Kidney epithelial cell (primary cell): Measurements from ENCODE around the gene FAM240A. TPM values are rescaled to one million over a fixed set of nuclear protein-coding genes. Genes with fewer than 3 reads are reported as not detected.

ENCODE experiments used
- DNase-seq: peaks from one replicate; pipeline ENCODE4 v3.0.0-alpha.2; 2010; ENCODE audit warnings: low read depth
- H3K27me3 ChIP-seq: 2 replicates; pipeline ENCODE4 v1.6.0; 2011; ENCODE audit warnings: low read length; ENCODE audit not compliant: control insufficient read depth, insufficient read depth
- H3K36me3 ChIP-seq: 2 replicates; pipeline ENCODE4 v1.5.1; 2011; ENCODE audit warnings: low read length; ENCODE audit not compliant: control insufficient read depth, insufficient read depth
- H3K4me3 ChIP-seq: 2 replicates; pipeline ENCODE4 v1.5.1; 2011; ENCODE audit warnings: low read depth, mild to moderate bottlenecking, control low read depth, low read length
- CTCF ChIP-seq: IDR thresholded peaks from 2 replicates; pipeline ENCODE4 v1.5.1; 2011; ENCODE audit warnings: mild to moderate bottlenecking, moderate library complexity, low read length, control low read depth, inconsistent platforms; ENCODE audit not compliant: insufficient read depth, poor library complexity, severe bottlenecking
- total RNA-seq: library from RNA; depleted of rRNA; stranded (reverse); fragments of >200 nt; gene quantifications from 2 replicates; pipeline ENCODE4 v1.2.3, GENCODE V29; 2015

Gene FAM240A
- total RNA-seq, 1 donor from 2014 or later: not detected

- TF ChIP-seq CTCF: no peak
- no peak for DNase-seq
- Histone ChIP-seq H3K27me3 (peaks cover 6% of the 10 kb centered on the region), H3K4me3 (no peak overlapping the region), H3K36me3 (no peaks in the 10 kb centered on the region)
These were observed 58.6 kb downstream of the FAM240A start for GRCh38 chr3:46670891-46671427.

GRCh38 chr3:46671541-46672348 lies 59.4 kb downstream of the FAM240A start:
- Histone ChIP-seq H3K36me3 (no peaks in the 10 kb centered on the region), H3K4me3 (no peak overlapping the region), H3K27me3 (peaks cover 2% of the 10 kb centered on the region)
- no peak for TF ChIP-seq CTCF
- DNase-seq: no peak

- Histone ChIP-seq H3K27me3 (no peaks in the 10 kb centered on the region), H3K4me3 (no peak overlapping the region), H3K36me3 (no peaks in the 10 kb centered on the region)
- no peak for DNase-seq
- TF ChIP-seq CTCF: no peak
These were observed 60.0 kb downstream of the FAM240A start for GRCh38 chr3:46672349-46672695.

- H3K36me3 ChIP-seq: no peaks in the 10 kb centered on the region
These were observed 61.1 kb downstream of the FAM240A start for GRCh38 chr3:46673151-46674030.

GRCh38 chr3:46674031-46674845 lies 61.9 kb downstream of the FAM240A start:
- no peak for DNase-seq
- Histone ChIP-seq H3K4me3 (no peak overlapping the region), H3K36me3 (no peaks in the 10 kb centered on the region), H3K27me3 (no peaks in the 10 kb centered on the region)
- no peak for TF ChIP-seq CTCF

More at GRCh38 chr3:46673151-46674030, 61.1 kb downstream of the FAM240A start:
- DNase-seq: no peak
- TF ChIP-seq CTCF: no peak
- Histone ChIP-seq H3K4me3 (no peak overlapping the region), H3K27me3 (no peaks in the 10 kb centered on the region)
